Measurements from ENCODE around the gene HYLS1. TPM values are rescaled to one million over a fixed set of nuclear protein-coding genes. Genes with fewer than 3 reads are reported as not detected.

Gene HYLS1
- total and polyA plus RNA-seq, 8 donors: 0.87 to 6.6 (median 2.9) TPM; not detected in 1

DNA sequence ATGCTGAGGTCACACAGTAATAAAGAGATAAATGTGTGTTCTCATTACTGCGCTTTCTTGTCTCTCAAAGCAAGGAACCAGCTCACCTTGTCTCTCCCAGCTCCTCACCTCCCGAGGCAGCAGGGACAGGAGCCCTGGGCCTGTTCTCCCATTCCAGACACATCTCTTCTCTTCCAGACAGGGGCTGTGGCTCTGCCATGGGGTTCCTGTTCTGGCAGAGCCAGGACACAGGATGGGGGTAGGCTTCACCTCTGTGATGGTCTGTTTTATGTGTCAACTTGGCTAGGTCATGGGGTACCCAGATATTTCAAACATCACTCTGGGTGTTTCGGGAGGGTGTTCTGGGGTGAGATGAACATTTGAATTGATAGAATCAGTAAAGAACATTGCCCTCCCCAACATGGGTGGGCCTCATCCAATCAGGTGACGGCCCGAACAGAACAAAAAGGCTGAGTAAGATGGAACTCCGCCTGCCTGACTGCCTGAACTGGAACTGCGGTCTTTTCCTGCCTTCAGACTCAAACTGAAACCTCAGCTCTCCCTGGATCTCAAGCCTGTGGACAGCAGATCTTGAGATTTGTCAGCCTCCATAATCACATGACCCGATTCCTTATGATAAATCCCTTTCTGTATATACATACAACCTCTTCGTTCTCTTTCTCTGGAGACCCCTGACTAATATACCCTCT, 56.3 kb downstream of the HYLS1 start:
- H3K9me3 ChIP-seq: no peaks in the 10 kb centered on the region
- no peak for TF ChIP-seq POLR2A (IDR thresholded peaks at IDR 0.05)
- TF ChIP-seq EP300 (IDR thresholded peaks at IDR 0.05): no peak
- TF ChIP-seq, protein P1, sequence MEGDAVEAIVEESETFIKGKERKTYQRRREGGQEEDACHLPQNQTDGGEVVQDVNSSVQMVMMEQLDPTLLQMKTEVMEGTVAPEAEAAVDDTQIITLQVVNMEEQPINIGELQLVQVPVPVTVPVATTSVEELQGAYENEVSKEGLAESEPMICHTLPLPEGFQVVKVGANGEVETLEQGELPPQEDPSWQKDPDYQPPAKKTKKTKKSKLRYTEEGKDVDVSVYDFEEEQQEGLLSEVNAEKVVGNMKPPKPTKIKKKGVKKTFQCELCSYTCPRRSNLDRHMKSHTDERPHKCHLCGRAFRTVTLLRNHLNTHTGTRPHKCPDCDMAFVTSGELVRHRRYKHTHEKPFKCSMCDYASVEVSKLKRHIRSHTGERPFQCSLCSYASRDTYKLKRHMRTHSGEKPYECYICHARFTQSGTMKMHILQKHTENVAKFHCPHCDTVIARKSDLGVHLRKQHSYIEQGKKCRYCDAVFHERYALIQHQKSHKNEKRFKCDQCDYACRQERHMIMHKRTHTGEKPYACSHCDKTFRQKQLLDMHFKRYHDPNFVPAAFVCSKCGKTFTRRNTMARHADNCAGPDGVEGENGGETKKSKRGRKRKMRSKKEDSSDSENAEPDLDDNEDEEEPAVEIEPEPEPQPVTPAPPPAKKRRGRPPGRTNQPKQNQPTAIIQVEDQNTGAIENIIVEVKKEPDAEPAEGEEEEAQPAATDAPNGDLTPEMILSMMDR (IDR thresholded peaks at IDR 0.05): no peak
- no peak for TF ChIP-seq POLR2AphosphoS5 (IDR thresholded peaks at IDR 0.05)
- 84 to 93% (median 90%) methylated on average over 9 of the region's 9 CpGs for WGBS, 5 donors
- peaks cover 0 to 6% (median 3%) of the 10 kb centered on the region in 4 donors for H3K4me1 ChIP-seq
- intact Hi-C loops (cut with DNase I; ENCODE audit: low total_unique reads): loop anchor here (5.0 kb wide), 1 partner anchor 253 kb away; no protein-coding TSS in a partner anchor
- H3K36me3 ChIP-seq: no peaks in the 10 kb centered on the region
- no peak overlapping the region for H3K4me3 ChIP-seq
- peaks cover 0 to 26% (median 0%) of the 10 kb centered on the region in 3 donors for H3K27me3 ChIP-seq
- peak in 1 of 2 donors; percentile 15 for DNase-seq
- H3K27ac ChIP-seq: no peak overlapping the region

DNA sequence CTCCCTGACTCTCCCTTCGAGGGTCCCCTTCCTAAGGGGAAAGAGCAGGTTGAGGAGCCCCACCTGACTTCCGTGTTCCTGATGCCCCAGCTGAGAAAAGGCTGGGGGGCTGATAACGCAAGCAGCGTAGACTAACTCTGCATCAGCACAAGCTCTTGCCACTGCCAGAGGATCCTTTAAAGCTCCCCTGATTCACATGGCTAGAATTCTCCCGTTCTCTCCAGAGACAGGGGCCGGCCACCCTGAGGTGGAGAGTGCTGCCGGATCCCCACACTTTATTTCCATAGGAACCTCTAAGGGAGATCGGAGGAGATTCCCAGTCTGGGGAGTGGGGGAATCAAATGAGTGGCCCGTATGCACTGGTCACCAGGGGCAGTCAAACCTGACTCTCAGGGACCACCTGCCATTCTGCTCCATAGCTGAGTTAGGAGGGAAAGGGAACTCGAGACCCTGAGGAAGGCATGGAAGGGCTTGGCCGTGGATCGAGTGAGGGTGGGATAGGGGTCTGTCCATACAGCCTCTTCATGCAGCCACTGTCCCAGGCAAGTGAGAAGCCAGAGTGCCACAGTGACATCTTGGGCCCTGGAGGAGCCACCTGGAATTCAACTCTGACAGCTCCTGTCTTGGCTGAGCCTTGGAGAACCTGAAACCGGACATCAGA, 57.0 kb downstream of the HYLS1 start:
- peak in 1 of 2 donors; percentile 15 for DNase-seq
- H3K27ac ChIP-seq: no peak overlapping the region
- peaks cover 0 to 26% (median 0%) of the 10 kb centered on the region in 3 donors for H3K27me3 ChIP-seq
- H3K4me3 ChIP-seq: no peak overlapping the region
- TF ChIP-seq EP300 (IDR thresholded peaks at IDR 0.05) (no peak), POLR2A (IDR thresholded peaks at IDR 0.05) (no peak), POLR2AphosphoS5 (IDR thresholded peaks at IDR 0.05) (no peak)
- TF ChIP-seq, protein P1 (IDR thresholded peaks at IDR 0.05): no peak
- no peaks in the 10 kb centered on the region for H3K9me3 ChIP-seq
- peaks cover 0 to 6% (median 3%) of the 10 kb centered on the region in 4 donors for H3K4me1 ChIP-seq
- H3K36me3 ChIP-seq: no peaks in the 10 kb centered on the region
- intact Hi-C loops (cut with DNase I; ENCODE audit: low total_unique reads): loop anchor here (5.0 kb wide), 1 partner anchor 253 kb away; no protein-coding TSS in a partner anchor
- WGBS, 5 donors: 78 to 84% (median 80%) methylated on average over 13 of the region's 13 CpGs

DNA sequence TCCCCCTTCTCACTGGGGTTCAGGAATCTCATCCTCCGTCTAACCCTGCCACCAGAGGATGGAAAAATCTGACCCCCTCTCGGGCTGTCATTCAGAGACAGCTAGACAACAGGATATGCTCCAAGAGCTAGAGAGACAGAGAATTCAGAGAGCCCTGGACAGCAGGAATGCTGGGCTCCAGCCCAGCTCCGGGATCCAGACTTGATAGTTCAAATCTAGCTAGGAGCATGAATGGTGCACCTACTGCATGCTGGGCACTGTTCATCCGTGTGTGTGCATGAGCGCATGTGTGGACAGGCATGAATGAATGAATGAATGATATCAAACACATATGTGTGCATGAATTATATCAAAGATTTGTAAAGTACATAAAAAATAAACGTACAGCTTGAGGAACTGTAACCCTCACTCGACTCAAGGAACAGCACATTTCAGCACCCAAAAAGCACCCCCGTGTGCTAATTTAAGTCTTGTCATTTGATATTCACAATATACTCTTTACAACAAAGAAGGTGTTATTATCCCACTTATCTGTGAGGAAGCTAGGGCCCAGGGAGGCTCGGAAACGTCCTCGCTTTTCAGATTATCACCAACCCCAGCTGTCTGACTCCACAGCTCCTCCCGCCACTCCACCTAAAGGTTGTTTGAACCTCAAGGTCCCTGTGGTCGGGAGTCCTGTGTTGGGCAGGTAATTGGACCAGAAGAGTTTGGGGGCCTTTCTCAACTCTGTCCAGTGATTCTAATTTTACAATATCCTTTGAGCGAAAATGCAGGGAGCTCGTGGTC, 57.7 kb downstream of the HYLS1 start:
- no peak for DNase-seq
- Histone ChIP-seq H3K4me3 (no peak overlapping the region), H3K27me3 (peaks cover 0 to 26% (median 0%) of the 10 kb centered on the region in 3 donors), H3K27ac (no peak overlapping the region), H3K9me3 (no peaks in the 10 kb centered on the region), H3K4me1 (peaks cover 0 to 6% (median 3%) of the 10 kb centered on the region in 4 donors), H3K36me3 (no peaks in the 10 kb centered on the region)
- 57 to 71% (median 64%) methylated on average over 15 of the region's 15 CpGs for WGBS, 5 donors
- intact Hi-C loops (cut with DNase I; ENCODE audit: low total_unique reads): no loop called here
- TF ChIP-seq EP300 (IDR thresholded peaks at IDR 0.05): no peak

DNA sequence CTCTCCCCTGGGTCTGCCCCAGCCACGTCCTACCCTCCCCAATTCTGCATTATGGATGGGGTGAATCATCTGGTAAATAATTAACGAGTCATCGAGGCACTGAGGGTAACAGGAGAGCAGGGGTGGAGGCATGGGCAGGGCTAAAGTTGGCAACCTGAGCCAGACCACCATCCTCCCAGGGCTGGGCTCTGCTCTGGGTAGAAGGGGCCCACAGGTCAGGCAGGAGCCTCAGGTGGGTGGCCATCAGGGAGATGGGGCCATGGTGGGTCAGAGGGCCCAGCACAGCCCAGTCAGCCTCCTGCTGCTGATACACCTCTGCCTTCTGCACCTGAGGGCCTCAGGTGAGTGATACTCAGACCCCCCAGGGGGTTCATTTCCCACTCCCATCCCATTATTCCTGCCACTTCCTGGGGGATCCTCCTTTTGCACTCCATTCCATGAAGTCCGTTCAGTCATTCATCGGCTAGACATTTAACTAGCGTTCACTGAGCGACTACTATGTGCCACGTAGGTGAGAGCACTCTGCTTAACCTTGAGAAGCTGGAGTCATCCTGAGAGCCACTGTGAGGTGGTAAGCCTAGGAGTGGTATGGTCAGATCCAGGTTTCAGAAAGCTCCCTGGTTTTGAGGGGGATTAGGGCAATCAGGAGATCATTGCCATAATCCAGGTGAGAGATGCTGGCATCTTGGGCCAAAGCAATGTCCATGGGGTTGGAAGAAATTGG, 58.5 kb downstream of the HYLS1 start, which contains the start of gene VSIG10L2:
Gene VSIG10L2 (plus strand): TSS at position 248 of the 724 bp plus-strand sequence. CDS start 12 bp downstream, at position 260.
- DNase-seq: no peak
- intact Hi-C loops (cut with DNase I; ENCODE audit: low total_unique reads): no loop called here
- 72 to 80% (median 78%) methylated on average over 8 of the region's 8 CpGs for WGBS, 5 donors

More for the DNA sequence above, 58.5 kb downstream of the HYLS1 start, which contains the start of gene VSIG10L2:
- H3K27me3 ChIP-seq: peaks cover 0 to 26% (median 0%) of the 10 kb centered on the region in 3 donors
- TF ChIP-seq, protein P1 (IDR thresholded peaks at IDR 0.05): no peak
- TF ChIP-seq POLR2AphosphoS5 (IDR thresholded peaks at IDR 0.05) (no peak), EP300 (IDR thresholded peaks at IDR 0.05) (no peak), POLR2A (IDR thresholded peaks at IDR 0.05) (no peak)
- H3K9me3 ChIP-seq: no peaks in the 10 kb centered on the region
- H3K27ac ChIP-seq: no peak within 1 kb of the TSS
- peaks cover 0 to 13% (median 5%) of the 10 kb centered on the region in 4 donors for H3K4me1 ChIP-seq
- H3K36me3 ChIP-seq: no peaks in the 10 kb centered on the region
- no peak within 1 kb of the TSS for H3K4me3 ChIP-seq
